Keratinocyte (primary cell): ENCODE results near the gene DLX2. TPM values are rescaled to one million over a fixed set of nuclear protein-coding genes. Genes with fewer than 3 reads are reported as not detected.

Experiments used
- DNase-seq: peaks from one replicate; pipeline ENCODE4 v3.0.0-alpha.2; 2011; ENCODE audit warnings: low read depth, missing footprints, low spot score
- FAIRE-seq: peaks from 2 replicates; lab custom pipeline; 2011; peaks lifted over from hg19 to GRCh38; lab: Jason Lieb, UNC
- H2AFZ ChIP-seq: 2 replicates; pipeline ENCODE4 v1.6.0; 2012; ENCODE audit warnings: low read length, control low read depth, inconsistent platforms; ENCODE audit not compliant: control insufficient read depth
- H3K27ac ChIP-seq: 2 replicates; pipeline ENCODE4 v1.5.1; 2011; ENCODE audit warnings: low read length; ENCODE audit not compliant: control insufficient read depth, insufficient read depth
- H3K27me3 ChIP-seq: 3 replicates; pipeline ENCODE4 v1.6.0; 2011; ENCODE audit warnings: low read length; ENCODE audit not compliant: control insufficient read depth, insufficient read depth; ENCODE audit errors: extremely low read depth
- H3K36me3 ChIP-seq, 2 experiments: 2 replicates in 1 of 2; 3 replicates in 1 of 2; pipeline ENCODE4 v1.5.1; 2011; ENCODE audit warnings: low read length in 2 of 2, mild to moderate bottlenecking in 1 of 2; ENCODE audit not compliant: control insufficient read depth in 2 of 2, insufficient read depth in 2 of 2; ENCODE audit errors: extremely low read depth in 1 of 2
- H3K4me1 ChIP-seq: 3 replicates; pipeline ENCODE4 v1.5.1; 2011; ENCODE audit warnings: low read length; ENCODE audit not compliant: control insufficient read depth, insufficient read depth; ENCODE audit errors: extremely low read depth
- H3K4me2 ChIP-seq: 3 replicates; pipeline ENCODE4 v1.6.0; 2011; ENCODE audit warnings: low read depth, low read length; ENCODE audit not compliant: control insufficient read depth, insufficient read depth; ENCODE audit errors: extremely low read depth
- H3K4me3 ChIP-seq, 3 experiments: fragments of 200-600 bp in 1 of 3; sonication (generic) in 1 of 3; 2 replicates in 2 of 3; 3 replicates in 1 of 3; pipeline ENCODE4 v1.5.1; 2011 to 2016; ENCODE audit warnings: low read length in 3 of 3, mild to moderate bottlenecking in 3 of 3, control low read depth in 2 of 3, inconsistent platforms in 1 of 3, low read depth in 1 of 3, mixed read lengths in 1 of 3, mixed run types in 1 of 3, moderate library complexity in 1 of 3; ENCODE audit not compliant: control insufficient read depth in 2 of 3, insufficient read depth in 2 of 3; ENCODE audit errors: extremely low read depth in 1 of 3
- H3K79me2 ChIP-seq: 2 replicates; pipeline ENCODE4 v1.6.0; 2012; ENCODE audit warnings: low read length; ENCODE audit not compliant: control insufficient read depth, insufficient read depth
- H3K9ac ChIP-seq: 3 replicates; pipeline ENCODE4 v1.6.0; 2011; ENCODE audit warnings: low read length; ENCODE audit not compliant: control insufficient read depth, insufficient read depth; ENCODE audit errors: extremely low read depth
- H3K9me1 ChIP-seq: 3 replicates; pipeline ENCODE4 v1.6.0; 2011; ENCODE audit warnings: low read length; ENCODE audit not compliant: control insufficient read depth, insufficient read depth; ENCODE audit errors: extremely low read depth
- H3K9me3 ChIP-seq: 2 replicates; pipeline ENCODE4 v1.5.1; 2012; ENCODE audit warnings: low read depth, low read length; ENCODE audit not compliant: control insufficient read depth
- H4K20me1 ChIP-seq: 3 replicates; pipeline ENCODE4 v1.6.0; 2011; ENCODE audit warnings: low read length; ENCODE audit not compliant: control insufficient read depth, insufficient read depth; ENCODE audit errors: extremely low read depth
- EZH2 ChIP-seq: IDR thresholded peaks from one replicate; pipeline ENCODE4 v1.6.1; 2012; ENCODE audit warnings: inconsistent platforms, mild to moderate bottlenecking, low read length, moderate library complexity
- dilution Hi-C: fragments of 300-500 bp; cut with MboI; formaldehyde crosslinking; loops from one replicate; pipeline ENCODE4 v1.7.0; 2020; ENCODE audit warnings: low sequenced_read_pairs; ENCODE audit not compliant: extremely low pct_ligation_motif_present
- polyA plus RNA-seq, 5 experiments: library from polyadenylated mRNA; depleted of rRNA in 3 of 5; stranded (reverse) in 3 of 5; stranded (forward) in 1 of 5; unstranded in 1 of 5; fragments of >200 nt; gene quantifications; 1 replicate in 1 of 5; 2 replicates in 3 of 5; 3 replicates in 1 of 5; pipeline versions ENCODE4 v1.2.1 to v1.2.3, GENCODE V29; 2011 to 2012; ENCODE audit warnings: missing spikeins in 2 of 5, low read depth in 1 of 5, low replicate concordance in 1 of 5
- TF ChIP-seq, protein P1 (sequence below), 3 experiments: IDR thresholded peaks in 1 of 3; conservative IDR thresholded peaks in 1 of 3; optimal IDR thresholded peaks in 1 of 3; 2 replicates in 2 of 3; 3 replicates in 1 of 3; pipeline versions ENCODE3 to v1.5.1; 2011; ENCODE audit warnings: low read length in 3 of 3, mild to moderate bottlenecking in 3 of 3, moderate library complexity in 2 of 3, control low read depth in 1 of 3, inconsistent platforms in 1 of 3; ENCODE audit not compliant: insufficient read depth in 2 of 3; ENCODE audit errors: extremely low read depth in 1 of 3

The DLX2 gene
- polyA plus RNA-seq, 1 donor (not counting 4 experiments of a cell fraction or from before 2014, with no cell fraction given) = 0.29 TPM

DNA sequence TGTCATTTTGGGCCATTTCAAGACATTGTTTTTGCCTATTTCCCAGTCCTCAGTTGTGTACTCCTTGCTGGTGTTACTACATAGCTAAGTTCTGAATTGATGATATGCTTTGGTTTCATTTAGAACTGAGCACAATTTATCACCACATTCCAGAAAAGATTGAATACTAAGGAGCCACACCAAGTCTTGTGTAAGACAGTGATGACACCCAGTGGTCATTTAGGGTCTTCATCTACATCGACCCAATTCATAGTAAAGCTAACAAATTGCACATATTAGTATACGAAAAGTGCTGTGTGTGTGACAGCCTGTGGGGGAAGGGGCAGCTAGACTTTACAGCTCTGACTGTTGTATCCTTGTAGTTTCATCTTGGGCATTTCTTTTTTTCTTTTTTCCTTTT, 10.9 kb upstream of the DLX2 start:
- no peaks in the 10 kb centered on the region for H3K9me3 ChIP-seq
- no peak overlapping the region for H3K27ac ChIP-seq
- dilution Hi-C loops = no loop called here
- TF ChIP-seq EZH2 = no peak
- TF ChIP-seq, protein P1, sequence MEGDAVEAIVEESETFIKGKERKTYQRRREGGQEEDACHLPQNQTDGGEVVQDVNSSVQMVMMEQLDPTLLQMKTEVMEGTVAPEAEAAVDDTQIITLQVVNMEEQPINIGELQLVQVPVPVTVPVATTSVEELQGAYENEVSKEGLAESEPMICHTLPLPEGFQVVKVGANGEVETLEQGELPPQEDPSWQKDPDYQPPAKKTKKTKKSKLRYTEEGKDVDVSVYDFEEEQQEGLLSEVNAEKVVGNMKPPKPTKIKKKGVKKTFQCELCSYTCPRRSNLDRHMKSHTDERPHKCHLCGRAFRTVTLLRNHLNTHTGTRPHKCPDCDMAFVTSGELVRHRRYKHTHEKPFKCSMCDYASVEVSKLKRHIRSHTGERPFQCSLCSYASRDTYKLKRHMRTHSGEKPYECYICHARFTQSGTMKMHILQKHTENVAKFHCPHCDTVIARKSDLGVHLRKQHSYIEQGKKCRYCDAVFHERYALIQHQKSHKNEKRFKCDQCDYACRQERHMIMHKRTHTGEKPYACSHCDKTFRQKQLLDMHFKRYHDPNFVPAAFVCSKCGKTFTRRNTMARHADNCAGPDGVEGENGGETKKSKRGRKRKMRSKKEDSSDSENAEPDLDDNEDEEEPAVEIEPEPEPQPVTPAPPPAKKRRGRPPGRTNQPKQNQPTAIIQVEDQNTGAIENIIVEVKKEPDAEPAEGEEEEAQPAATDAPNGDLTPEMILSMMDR (optimal IDR thresholded peaks at IDR 0.05 in 1 of 3, IDR thresholded peaks at IDR 0.05 in 1 of 3, conservative IDR thresholded peaks at IDR 0.05 in 1 of 3; ENCODE audit: extremely low read depth in 1 of 3, insufficient read depth in 2 of 3, low read length in 3 of 3) = no peak
- H3K36me3 ChIP-seq = no peaks in the 10 kb centered on the region
- no peaks in the 10 kb centered on the region for H3K9me1 ChIP-seq
- H3K27me3 ChIP-seq = no peaks in the 10 kb centered on the region
- H3K79me2 ChIP-seq = no peaks in the 10 kb centered on the region
- H3K4me3 ChIP-seq = no peak overlapping the region
- DNase-seq = no peak
- H3K4me2 ChIP-seq = no peak overlapping the region
- FAIRE-seq = peak; percentile 34
- H4K20me1 ChIP-seq = no peaks in the 10 kb centered on the region
- no peak overlapping the region for H3K9ac ChIP-seq
- peaks cover 13% of the 10 kb centered on the region for H3K4me1 ChIP-seq
- H2AFZ ChIP-seq = no peak overlapping the region

DNA sequence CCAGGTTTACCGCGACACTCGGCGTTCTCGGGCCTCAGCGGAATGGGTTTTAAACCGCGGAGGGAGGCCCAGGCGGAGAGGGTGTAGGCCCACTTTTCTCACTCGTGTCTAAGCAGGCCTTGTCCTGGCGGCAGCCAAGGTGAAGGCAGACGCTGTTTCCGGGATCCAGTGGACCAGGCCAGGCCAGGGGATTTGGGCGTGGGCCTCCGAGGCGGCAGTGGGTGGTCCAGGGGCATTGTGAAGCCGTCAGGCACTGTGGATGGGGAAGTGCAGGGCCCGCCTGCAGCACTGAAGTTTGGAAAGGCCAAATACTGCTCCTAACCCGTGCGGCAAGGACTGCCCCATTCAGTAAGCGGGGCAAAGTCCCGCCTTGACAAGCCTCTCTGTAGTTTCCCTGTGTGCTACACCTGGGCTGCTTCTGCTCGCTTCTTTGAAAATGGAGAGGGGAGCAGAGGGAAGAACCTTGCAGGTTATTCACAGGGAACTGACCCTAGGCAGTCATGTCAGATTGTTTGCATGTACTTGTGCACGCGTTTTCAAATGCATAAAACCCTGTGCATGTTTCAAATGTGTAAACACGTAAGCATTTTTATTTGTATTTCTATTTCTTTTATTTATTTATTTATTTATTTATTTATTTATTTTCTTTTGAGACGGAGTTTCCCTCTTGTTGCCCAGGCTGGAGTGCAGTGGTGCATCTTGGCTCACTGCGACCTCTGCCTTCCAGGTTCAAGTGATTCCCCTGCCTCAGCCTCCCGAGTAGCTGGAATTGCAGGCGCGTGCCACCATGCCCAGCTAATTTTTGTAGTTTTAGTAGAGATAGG, 7.5 kb upstream of the DLX2 start:
- dilution Hi-C loops = no loop called here
- no peaks in the 10 kb centered on the region for H3K27me3 ChIP-seq
- H3K4me3 ChIP-seq = peak overlapping the region in 2 of 3 experiments; percentile 15 to 20
- peak overlapping the region; percentile 93 for H2AFZ ChIP-seq
- H3K79me2 ChIP-seq = no peaks in the 10 kb centered on the region
- DNase-seq = no peak
- no peaks in the 10 kb centered on the region for H3K9me3 ChIP-seq
- TF ChIP-seq, protein P1 (optimal IDR thresholded peaks at IDR 0.05 in 1 of 3, IDR thresholded peaks at IDR 0.05 in 1 of 3, conservative IDR thresholded peaks at IDR 0.05 in 1 of 3; ENCODE audit: extremely low read depth in 1 of 3, insufficient read depth in 2 of 3, low read length in 3 of 3) = no peak
- peak overlapping the region; percentile 69 for H3K9ac ChIP-seq
- H3K27ac ChIP-seq = peak overlapping the region; percentile 56
- H4K20me1 ChIP-seq = no peaks in the 10 kb centered on the region
- no peaks in the 10 kb centered on the region for H3K36me3 ChIP-seq
- H3K4me2 ChIP-seq = peak overlapping the region; percentile 50
- no peak for FAIRE-seq
- H3K9me1 ChIP-seq = no peaks in the 10 kb centered on the region
- peaks cover 19% of the 10 kb centered on the region for H3K4me1 ChIP-seq
